ENCODE results near the gene SLA2.

The SLA2 gene

DNA sequence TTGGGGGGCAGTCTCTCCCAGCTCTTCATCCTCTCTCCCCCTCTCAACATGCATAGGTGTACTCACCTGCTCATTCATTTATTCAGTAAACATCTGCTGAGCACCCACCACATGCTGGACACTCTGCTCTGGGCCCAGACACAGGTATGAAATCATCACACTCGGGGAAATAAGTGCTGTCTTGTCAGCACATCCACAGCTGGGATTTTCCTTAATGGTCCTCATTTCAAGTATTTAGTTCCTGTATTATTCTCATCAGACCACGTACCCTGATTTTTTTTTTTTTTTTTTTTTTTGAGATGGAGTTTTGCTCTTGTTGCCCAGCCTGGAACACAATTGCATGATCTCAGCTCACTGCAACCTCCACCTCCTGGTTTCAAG lies 21.1 kb downstream of the SLA2 start:
- TF ChIP-seq, protein P1, sequence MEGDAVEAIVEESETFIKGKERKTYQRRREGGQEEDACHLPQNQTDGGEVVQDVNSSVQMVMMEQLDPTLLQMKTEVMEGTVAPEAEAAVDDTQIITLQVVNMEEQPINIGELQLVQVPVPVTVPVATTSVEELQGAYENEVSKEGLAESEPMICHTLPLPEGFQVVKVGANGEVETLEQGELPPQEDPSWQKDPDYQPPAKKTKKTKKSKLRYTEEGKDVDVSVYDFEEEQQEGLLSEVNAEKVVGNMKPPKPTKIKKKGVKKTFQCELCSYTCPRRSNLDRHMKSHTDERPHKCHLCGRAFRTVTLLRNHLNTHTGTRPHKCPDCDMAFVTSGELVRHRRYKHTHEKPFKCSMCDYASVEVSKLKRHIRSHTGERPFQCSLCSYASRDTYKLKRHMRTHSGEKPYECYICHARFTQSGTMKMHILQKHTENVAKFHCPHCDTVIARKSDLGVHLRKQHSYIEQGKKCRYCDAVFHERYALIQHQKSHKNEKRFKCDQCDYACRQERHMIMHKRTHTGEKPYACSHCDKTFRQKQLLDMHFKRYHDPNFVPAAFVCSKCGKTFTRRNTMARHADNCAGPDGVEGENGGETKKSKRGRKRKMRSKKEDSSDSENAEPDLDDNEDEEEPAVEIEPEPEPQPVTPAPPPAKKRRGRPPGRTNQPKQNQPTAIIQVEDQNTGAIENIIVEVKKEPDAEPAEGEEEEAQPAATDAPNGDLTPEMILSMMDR (IDR thresholded peaks at IDR 0.05; ENCODE audit: insufficient read depth, missing control alignments) = no peak
- FAIRE-seq = no peak
- DNase-seq (ENCODE audit: insufficient read length, low spot score) = no peak

DNA sequence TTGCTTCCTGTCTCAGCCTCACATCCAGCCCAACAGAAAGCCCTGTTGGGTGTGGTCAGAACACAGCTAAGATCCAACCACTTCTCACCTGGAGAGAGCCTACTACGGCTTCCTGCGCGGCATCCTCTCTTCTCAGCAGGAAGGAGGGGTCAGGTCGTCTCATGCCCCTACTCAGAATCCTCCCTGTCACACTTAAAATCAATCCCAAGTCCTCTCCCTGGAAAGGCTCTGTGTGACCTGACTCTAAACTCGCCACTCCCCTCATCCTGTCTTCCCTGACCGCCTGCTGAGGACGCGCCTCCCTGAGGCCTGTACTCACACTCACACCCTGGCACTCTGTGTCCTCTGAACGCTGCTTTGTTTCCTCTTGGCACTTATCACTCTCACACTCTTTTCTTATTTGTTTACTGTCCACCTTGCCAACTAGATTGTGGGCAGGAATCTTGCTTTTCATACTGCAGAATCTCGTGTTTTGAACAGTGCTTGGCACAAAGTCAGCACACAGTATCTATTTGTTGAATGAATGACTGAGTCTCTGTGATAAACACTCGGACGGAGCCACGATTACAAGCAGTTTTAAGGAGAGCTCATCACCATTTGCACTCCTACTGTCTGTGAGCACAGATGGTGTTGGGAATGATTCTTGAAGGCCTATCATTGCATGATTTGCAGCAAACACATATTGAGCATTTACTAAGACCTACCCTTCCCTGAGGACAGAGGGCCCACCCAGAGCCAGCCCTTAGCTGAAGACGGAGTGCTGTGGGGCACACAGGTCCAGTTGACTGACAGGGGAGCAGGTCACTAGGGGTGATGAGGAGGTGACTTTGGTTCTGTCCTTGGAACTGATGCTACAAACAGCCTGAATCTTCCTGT lies 21.7 kb downstream of the SLA2 start:
- FAIRE-seq = no peak
- TF ChIP-seq, protein P1 (IDR thresholded peaks at IDR 0.05; ENCODE audit: insufficient read depth, missing control alignments) = no peak
- DNase-seq (ENCODE audit: insufficient read length, low spot score) = no peak

DNA sequence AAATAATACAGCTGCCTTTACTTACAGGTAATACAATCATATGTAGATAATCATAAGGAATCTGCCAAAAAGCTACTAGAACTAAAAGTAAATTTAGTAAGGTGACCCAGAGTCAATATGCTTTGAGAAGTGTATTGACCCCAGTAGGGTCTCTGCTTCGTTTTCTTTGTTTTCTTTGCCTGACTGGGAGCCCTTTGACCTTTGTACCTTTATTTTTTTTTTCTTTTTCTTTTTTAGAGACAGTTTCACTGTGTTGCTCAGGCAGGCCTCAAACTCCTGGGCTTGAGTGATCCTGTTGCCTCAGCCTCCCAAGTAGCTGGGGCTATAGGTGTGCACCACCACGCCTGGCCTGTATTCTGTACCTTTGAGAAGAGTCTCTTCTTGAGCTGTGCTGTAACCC lies 22.6 kb downstream of the SLA2 start:
- TF ChIP-seq, protein P1 (IDR thresholded peaks at IDR 0.05; ENCODE audit: insufficient read depth, missing control alignments) = no peak

DNA sequence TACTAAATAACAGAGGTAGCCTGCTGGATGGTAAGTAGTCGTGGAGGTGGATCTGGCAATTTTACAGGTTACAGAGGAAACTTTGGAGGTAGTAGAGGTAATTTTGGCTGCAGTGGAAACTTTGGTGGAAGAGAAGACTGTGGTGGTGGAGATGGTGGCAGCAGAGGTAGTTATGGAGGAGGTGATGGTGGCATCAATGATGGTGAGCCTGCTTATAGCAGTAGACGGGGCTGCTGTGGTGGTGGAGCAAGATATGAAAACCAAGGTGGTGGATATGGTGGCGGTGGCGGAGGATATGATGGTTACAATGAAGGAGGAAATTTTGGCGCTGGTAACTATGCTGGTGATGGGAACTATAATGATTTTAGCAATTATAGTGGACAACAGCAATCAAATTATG lies 25.1 kb downstream of the SLA2 start:
- TF ChIP-seq, protein P1 (IDR thresholded peaks at IDR 0.05; ENCODE audit: insufficient read depth, missing control alignments) = no peak
- DNase-seq (ENCODE audit: insufficient read length, low spot score) = no peak
- no peak for FAIRE-seq

More for the DNA sequence above, 22.6 kb downstream of the SLA2 start:
- FAIRE-seq (no peak), DNase-seq (ENCODE audit: insufficient read length, low spot score) (no peak)

DNA sequence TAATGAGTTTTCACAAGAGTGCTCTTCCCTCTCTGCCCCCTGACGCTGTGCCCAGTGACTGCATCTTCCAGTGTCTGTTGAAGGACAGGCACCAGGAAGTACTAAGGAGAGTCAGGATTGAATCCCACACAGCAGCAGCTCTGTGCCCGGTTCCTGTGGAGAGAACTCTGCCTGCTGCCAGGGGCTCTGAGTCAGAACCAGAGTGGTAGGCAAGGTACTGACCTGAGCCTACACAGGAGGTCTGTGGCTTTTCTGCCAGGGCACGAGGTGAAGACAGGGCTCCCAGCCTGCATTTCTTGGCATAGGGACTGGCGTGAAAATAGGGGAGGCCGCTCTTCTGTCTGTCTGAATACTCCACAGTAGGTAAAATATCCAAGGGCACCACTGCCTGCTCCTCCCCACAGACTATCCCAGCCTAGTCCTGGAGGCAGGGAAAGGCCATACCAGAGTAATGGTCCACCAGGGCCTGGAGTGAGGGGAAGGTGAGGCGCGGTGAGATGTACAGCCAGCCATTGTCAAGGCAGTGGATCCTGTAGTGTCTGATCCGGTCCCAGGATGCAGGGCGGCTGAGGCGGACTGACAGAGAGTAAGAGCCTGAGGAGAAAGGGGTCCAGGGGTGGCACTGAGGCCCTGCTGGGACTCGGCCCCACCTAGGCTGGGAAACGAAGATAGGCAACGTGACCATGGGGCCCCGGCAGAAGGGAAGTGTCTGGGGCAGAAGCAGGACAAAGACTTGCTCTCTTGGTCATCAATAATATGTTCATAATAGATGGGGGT lies 31.0 kb downstream of the SLA2 start:
- FAIRE-seq (no peak), DNase-seq (ENCODE audit: insufficient read length, low spot score) (no peak)

DNA sequence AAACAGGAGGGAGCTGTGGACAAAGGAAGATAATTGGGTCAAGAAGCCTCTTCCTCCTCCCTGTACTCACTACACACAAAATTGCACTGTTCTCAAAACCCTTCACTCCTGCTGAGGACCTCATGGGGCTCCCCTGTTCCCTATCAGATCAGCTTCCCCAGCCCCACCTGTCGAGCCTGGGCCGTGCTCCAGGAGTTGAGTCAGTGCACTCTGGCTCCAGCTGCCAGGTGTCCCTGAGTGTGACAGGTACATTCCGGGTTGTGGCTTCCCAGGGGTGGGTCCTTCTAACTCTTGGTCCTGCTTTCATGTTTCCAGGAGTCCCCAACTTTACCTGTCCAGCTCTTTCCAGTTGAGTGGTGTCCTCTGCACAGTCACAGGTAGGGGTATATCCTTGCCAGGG lies 32.0 kb downstream of the SLA2 start:
- DNase-seq (ENCODE audit: insufficient read length, low spot score) = no peak
- FAIRE-seq = no peak
- TF ChIP-seq, protein P1 (IDR thresholded peaks at IDR 0.05; ENCODE audit: insufficient read depth, missing control alignments) = no peak

More for the DNA sequence above, 31.0 kb downstream of the SLA2 start:
- TF ChIP-seq, protein P1 (IDR thresholded peaks at IDR 0.05; ENCODE audit: insufficient read depth, missing control alignments) = no peak
